Measurements from ENCODE around the gene PRF1. TPM values are rescaled to one million over a fixed set of nuclear protein-coding genes. Genes with fewer than 3 reads are reported as not detected.

Gene PRF1
- total and polyA plus RNA-seq, 2 of the 13 experiments (the other 11 are each of a cell fraction or from before 2014, with no cell fraction given): 1.00 to 1.4 TPM

- TF ChIP-seq ATF2 (CRISPR knock-in tag; IDR thresholded peaks at IDR 0.05): no peak
- no peak for TF ChIP-seq HOXA9 (CRISPR knock-in tag; IDR thresholded peaks at IDR 0.05; ENCODE audit: borderline replicate concordance)
- no peak for TF ChIP-seq ZNF282 (IDR thresholded peaks at IDR 0.05; ENCODE audit: partially characterized antibody)
- 0 out of 2 replicates have a peak, but pooled peaks have one; percentile 23 for TF ChIP-seq PRDM10 (CRISPR knock-in tag; IDR thresholded peaks at IDR 0.05; ENCODE audit: low read depth)
- TF ChIP-seq ZNF83 (CRISPR knock-in tag; IDR thresholded peaks at IDR 0.05; ENCODE audit: borderline replicate concordance): no peak
- TF ChIP-seq AFF4 (CRISPR knock-in tag; IDR thresholded peaks at IDR 0.05): no peak
- peak in 1 of 2 experiments; percentile 34; a peak in 1 of 4 replicates for TF ChIP-seq EP300 (IDR thresholded peaks at IDR 0.05; ENCODE audit: low read depth in 2 of 2, low read length in 2 of 2)
- no peak for TF ChIP-seq EP300 (CRISPR knock-in tag; IDR thresholded peaks at IDR 0.05; ENCODE audit: borderline replicate concordance)
- no peak for TF ChIP-seq ZNF879 (CRISPR knock-in tag; IDR thresholded peaks at IDR 0.05)
- TF ChIP-seq E2F5 (CRISPR knock-in tag; conservative IDR thresholded peaks at IDR 0.05): no peak
- no peak for TF ChIP-seq RNF2 (conservative IDR thresholded peaks at IDR 0.05; ENCODE audit: low read depth)
- TF ChIP-seq ZNF780A (CRISPR knock-in tag; IDR thresholded peaks at IDR 0.05): no peak
- TF ChIP-seq RFXAP (CRISPR knock-in tag; IDR thresholded peaks at IDR 0.05; ENCODE audit: borderline replicate concordance): no peak
- no peak for TF ChIP-seq PHF20 (CRISPR knock-in tag; IDR thresholded peaks at IDR 0.05)
- no peak for TF ChIP-seq ATF4 (CRISPR knock-in tag; IDR thresholded peaks at IDR 0.05)
- no peak for TF ChIP-seq ZNF414 (CRISPR knock-in tag; IDR thresholded peaks at IDR 0.05)
- TF ChIP-seq CEBPB (IDR thresholded peaks at IDR 0.05; ENCODE audit: borderline replicate concordance, low read depth, low read length): peak; percentile 90
Measured at GRCh38 chr10:70596110-70596798, 6.3 kb downstream of the PRF1 start (continued).
